RWPE2 (cell line): ENCODE data around the gene TAX1BP3.

Source experiments
- ATAC-seq: fragments of 200-7000 bp; cut with Tn5 transposase; 3 replicates; pipeline ENCODE4 v1.9.1; 2021; ENCODE audit warnings: low read depth
- DNase-seq: peaks from one replicate; pipeline ENCODE4 v3.0.0-alpha.2; 2020; ENCODE audit warnings: low spot score
- H3K27ac ChIP-seq: fragments of 450-650 bp; 2 replicates; pipeline ENCODE4 v1.5.1; 2017; ENCODE audit warnings: mild to moderate bottlenecking; ENCODE audit not compliant: poor library complexity, severe bottlenecking
- H3K27me3 ChIP-seq: fragments of 250-450 bp; sonication (Bioruptor Pico); 2 replicates; pipeline ENCODE4 v1.5.1; 2021; ENCODE audit warnings: mild to moderate bottlenecking, moderate library complexity; ENCODE audit not compliant: insufficient read depth, poor library complexity, severe bottlenecking
- H3K36me3 ChIP-seq: fragments of 250-450 bp; sonication (Bioruptor Pico); 2 replicates; pipeline ENCODE4 v1.5.1; 2020; ENCODE audit warnings: low read depth, mild to moderate bottlenecking, moderate library complexity
- H3K4me1 ChIP-seq: fragments of 250-450 bp; sonication (Bioruptor Pico); 2 replicates; pipeline ENCODE4 v1.5.1; 2021; ENCODE audit warnings: mild to moderate bottlenecking, moderate library complexity; ENCODE audit not compliant: insufficient read depth, poor library complexity, severe bottlenecking
- H3K4me3 ChIP-seq: fragments of 250-450 bp; sonication (Bioruptor Pico); 2 replicates; pipeline ENCODE4 v1.5.1; 2021; ENCODE audit warnings: mild to moderate bottlenecking, moderate library complexity; ENCODE audit not compliant: severe bottlenecking
- H3K9me3 ChIP-seq: fragments of 250-450 bp; sonication (Bioruptor Pico); 2 replicates; pipeline ENCODE4 v1.5.1; 2021; ENCODE audit warnings: mild to moderate bottlenecking, moderate library complexity; ENCODE audit not compliant: severe bottlenecking
- CTCF ChIP-seq: fragments of 450-650 bp; IDR thresholded peaks from one replicate; pipeline ENCODE4 v1.5.1; 2017; ENCODE audit warnings: mild to moderate bottlenecking, moderate library complexity; ENCODE audit not compliant: poor library complexity, severe bottlenecking

TAX1BP3 gene

GRCh38 chr17:3622977-3623594, 45.3 kb downstream of the TAX1BP3 start:
- H3K4me1 ChIP-seq: no peaks in the 10 kb centered on the region
- H3K27ac ChIP-seq: no peak overlapping the region
- no peak for DNase-seq
- no peak overlapping the region for H3K4me3 ChIP-seq
- peaks cover 74% of the 10 kb centered on the region for H3K36me3 ChIP-seq
- H3K27me3 ChIP-seq: no peaks in the 10 kb centered on the region
- TF ChIP-seq CTCF: no peak
- ATAC-seq: no peak
- no peaks in the 10 kb centered on the region for H3K9me3 ChIP-seq

- ATAC-seq (no peak), DNase-seq (no peak)
- Histone ChIP-seq H3K27me3 (no peaks in the 10 kb centered on the region), H3K36me3 (peaks cover 73% of the 10 kb centered on the region), H3K4me3 (no peak overlapping the region), H3K9me3 (no peaks in the 10 kb centered on the region), H3K4me1 (no peaks in the 10 kb centered on the region), H3K27ac (no peak overlapping the region)
- TF ChIP-seq CTCF: no peak
These were observed 47.1 kb downstream of the TAX1BP3 start for GRCh38 chr17:3621146-3621720.

- no peak for TF ChIP-seq CTCF
- H3K4me1 ChIP-seq: no peaks in the 10 kb centered on the region
- ATAC-seq: no peak
- no peaks in the 10 kb centered on the region for H3K27me3 ChIP-seq
- no peak overlapping the region for H3K27ac ChIP-seq
- H3K9me3 ChIP-seq: no peaks in the 10 kb centered on the region
- peaks cover 58% of the 10 kb centered on the region for H3K36me3 ChIP-seq
- H3K4me3 ChIP-seq: no peak overlapping the region
- no peak for DNase-seq
These were observed 53.1 kb downstream of the TAX1BP3 start for GRCh38 chr17:3615160-3615870.

- no peak overlapping the region for H3K27ac ChIP-seq
- H3K27me3 ChIP-seq: no peaks in the 10 kb centered on the region
- ATAC-seq: no peak
These were observed 55.3 kb downstream of the TAX1BP3 start for GRCh38 chr17:3613124-3613523.

More at GRCh38 chr17:3613124-3613523, 55.3 kb downstream of the TAX1BP3 start:
- Histone ChIP-seq H3K36me3 (peaks cover 52% of the 10 kb centered on the region), H3K4me3 (no peak overlapping the region), H3K4me1 (peaks cover 6% of the 10 kb centered on the region), H3K9me3 (no peaks in the 10 kb centered on the region)
- no peak for DNase-seq
- TF ChIP-seq CTCF: no peak
